Measurements from ENCODE around the gene ACTG1.

Gene ACTG1

DNA sequence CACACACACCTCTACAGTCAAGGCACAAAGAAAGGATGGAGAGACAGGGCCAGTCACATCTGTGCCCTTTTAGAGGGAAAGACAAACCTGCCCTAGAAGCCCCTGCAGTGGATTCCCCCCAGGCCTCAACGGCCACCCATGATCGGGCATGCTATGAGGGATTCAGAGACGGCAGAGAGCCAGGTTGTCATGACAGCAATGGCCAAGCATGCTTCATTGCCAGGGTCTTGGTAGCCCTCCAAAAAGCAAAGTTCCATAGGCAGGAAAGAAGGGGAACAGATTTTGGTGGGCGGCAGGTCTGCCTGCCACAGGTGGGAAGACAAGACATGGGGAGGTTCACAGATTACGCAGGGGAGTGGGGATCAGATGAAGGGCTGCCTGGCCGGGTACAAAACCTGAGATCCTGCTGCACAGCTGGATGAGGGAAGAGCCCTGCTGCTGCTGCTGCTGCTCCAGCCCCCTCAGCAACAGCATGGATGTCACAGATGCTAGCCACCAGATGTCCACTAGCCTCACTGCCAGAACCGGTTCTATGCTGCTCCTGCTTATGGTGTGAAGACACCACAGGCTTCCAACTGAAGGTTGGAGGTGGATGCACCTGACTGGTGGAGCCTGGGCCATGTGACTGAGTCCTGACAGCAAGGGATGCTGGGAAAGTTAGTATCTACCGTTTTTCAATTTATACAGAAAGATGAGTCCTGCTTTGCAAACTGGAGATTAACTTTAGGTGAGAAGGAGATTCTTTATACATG lies 17.8 kb downstream of the ACTG1 start:
- TF ChIP-seq TCF4 (CRISPR knock-in tag; IDR thresholded peaks at IDR 0.05; ENCODE audit: borderline replicate concordance): peak; percentile 67
- TF ChIP-seq GLIS3 (CRISPR knock-in tag; IDR thresholded peaks at IDR 0.05): no peak
- peak; percentile 77 for ATAC-seq

DNA sequence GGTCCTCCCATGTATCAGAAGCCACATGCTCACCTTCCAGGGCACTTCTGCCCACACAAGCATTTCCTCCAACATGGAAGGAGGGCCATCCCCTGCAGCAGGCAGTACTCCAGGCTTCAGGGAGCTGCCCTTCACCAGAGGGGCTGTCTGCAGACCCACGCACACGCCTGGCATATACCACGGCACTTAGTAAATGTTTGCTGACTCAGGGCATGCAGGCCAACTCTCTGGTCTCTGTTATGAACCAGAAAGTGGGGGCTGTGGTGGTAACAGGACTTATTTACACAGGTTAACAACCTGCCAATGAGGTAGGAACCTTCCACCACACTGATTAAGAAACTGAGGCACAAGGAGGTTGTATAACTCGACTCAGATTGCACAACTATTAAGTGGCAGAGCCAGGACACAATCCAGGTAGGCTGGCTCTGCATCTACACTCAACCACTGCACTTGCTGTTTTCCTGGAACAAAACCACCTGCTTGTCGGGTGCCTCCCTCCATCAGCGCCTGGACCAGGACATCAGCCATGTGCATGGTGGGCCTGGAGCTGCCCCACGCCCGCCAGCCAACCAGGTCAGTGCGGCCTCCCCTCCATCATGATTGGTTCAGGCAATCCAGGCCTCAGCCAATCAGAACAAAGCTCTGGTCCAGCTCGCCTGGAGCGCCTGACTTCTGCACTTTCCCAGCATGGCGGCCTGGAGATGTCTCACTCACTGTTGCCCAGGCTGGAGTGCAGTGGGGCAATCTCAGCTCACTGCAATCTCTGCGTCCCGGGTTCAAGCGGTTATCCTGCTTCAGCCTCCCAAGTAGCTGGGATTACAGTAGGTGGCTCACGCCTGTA lies 19.2 kb downstream of the ACTG1 start:
- no peak for TF ChIP-seq PATZ1 (CRISPR knock-in tag; IDR thresholded peaks at IDR 0.05; ENCODE audit: borderline replicate concordance)
- TF ChIP-seq ZFP30 (CRISPR knock-in tag; IDR thresholded peaks at IDR 0.05): no peak
- no peak for TF ChIP-seq TSHZ2 (CRISPR knock-in tag; IDR thresholded peaks at IDR 0.05)
- TF ChIP-seq GLIS3 (CRISPR knock-in tag; IDR thresholded peaks at IDR 0.05): no peak
- TF ChIP-seq ZFP3 (CRISPR knock-in tag; IDR thresholded peaks at IDR 0.05): no peak
- no peak for TF ChIP-seq TCF4 (CRISPR knock-in tag; IDR thresholded peaks at IDR 0.05; ENCODE audit: borderline replicate concordance)
- no peak for TF ChIP-seq RARB (CRISPR knock-in tag; IDR thresholded peaks at IDR 0.05)
- TF ChIP-seq SNAI2 (CRISPR knock-in tag; IDR thresholded peaks at IDR 0.05): no peak
- TF ChIP-seq CSDC2 (CRISPR knock-in tag; IDR thresholded peaks at IDR 0.05): no peak
- TF ChIP-seq ZNF70 (CRISPR knock-in tag; IDR thresholded peaks at IDR 0.05): no peak
- TF ChIP-seq, protein P1, sequence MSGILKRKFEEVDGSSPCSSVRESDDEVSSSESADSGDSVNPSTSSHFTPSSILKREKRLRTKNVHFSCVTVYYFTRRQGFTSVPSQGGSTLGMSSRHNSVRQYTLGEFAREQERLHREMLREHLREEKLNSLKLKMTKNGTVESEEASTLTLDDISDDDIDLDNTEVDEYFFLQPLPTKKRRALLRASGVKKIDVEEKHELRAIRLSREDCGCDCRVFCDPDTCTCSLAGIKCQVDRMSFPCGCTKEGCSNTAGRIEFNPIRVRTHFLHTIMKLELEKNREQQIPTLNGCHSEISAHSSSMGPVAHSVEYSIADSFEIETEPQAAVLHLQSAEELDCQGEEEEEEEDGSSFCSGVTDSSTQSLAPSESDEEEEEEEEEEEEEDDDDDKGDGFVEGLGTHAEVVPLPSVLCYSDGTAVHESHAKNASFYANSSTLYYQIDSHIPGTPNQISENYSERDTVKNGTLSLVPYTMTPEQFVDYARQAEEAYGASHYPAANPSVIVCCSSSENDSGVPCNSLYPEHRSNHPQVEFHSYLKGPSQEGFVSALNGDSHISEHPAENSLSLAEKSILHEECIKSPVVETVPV (CRISPR knock-in tag; IDR thresholded peaks at IDR 0.05): no peak
- no peak for TF ChIP-seq ZNF565 (CRISPR knock-in tag; conservative IDR thresholded peaks at IDR 0.05; ENCODE audit: low read depth)
- no peak for TF ChIP-seq TOX (CRISPR knock-in tag; IDR thresholded peaks at IDR 0.05; ENCODE audit: borderline replicate concordance)
- no peak for TF ChIP-seq POU6F1 (CRISPR knock-in tag; IDR thresholded peaks at IDR 0.05; ENCODE audit: borderline replicate concordance, low read depth)
- ATAC-seq: no peak

GRCh38 chr17:81492706-81493105 lies 19.9 kb downstream of the ACTG1 start:
- TF ChIP-seq TOX (CRISPR knock-in tag; IDR thresholded peaks at IDR 0.05; ENCODE audit: borderline replicate concordance) (no peak), CREB5 (CRISPR knock-in tag; IDR thresholded peaks at IDR 0.05; ENCODE audit: low read depth) (no peak), ZC3H10 (CRISPR knock-in tag; IDR thresholded peaks at IDR 0.05) (no peak), ZFP3 (CRISPR knock-in tag; IDR thresholded peaks at IDR 0.05) (no peak), GLIS3 (CRISPR knock-in tag; IDR thresholded peaks at IDR 0.05) (no peak)
- no peak for ATAC-seq

GRCh38 chr17:81492202-81492601 lies 20.4 kb downstream of the ACTG1 start:
- ATAC-seq: no peak
- TF ChIP-seq, protein P1 (CRISPR knock-in tag; IDR thresholded peaks at IDR 0.05): no peak
- TF ChIP-seq CSDC2 (CRISPR knock-in tag; IDR thresholded peaks at IDR 0.05): no peak
- no peak for TF ChIP-seq ZC3H10 (CRISPR knock-in tag; IDR thresholded peaks at IDR 0.05)
- TF ChIP-seq TCF4 (CRISPR knock-in tag; IDR thresholded peaks at IDR 0.05; ENCODE audit: borderline replicate concordance): no peak
- TF ChIP-seq POU6F1 (CRISPR knock-in tag; IDR thresholded peaks at IDR 0.05; ENCODE audit: borderline replicate concordance, low read depth): no peak
- no peak for TF ChIP-seq ESRRG (CRISPR knock-in tag; IDR thresholded peaks at IDR 0.05)
- no peak for TF ChIP-seq ZNF8 (CRISPR knock-in tag; IDR thresholded peaks at IDR 0.05)
- no peak for TF ChIP-seq ZNF70 (CRISPR knock-in tag; IDR thresholded peaks at IDR 0.05)
- TF ChIP-seq TOX (CRISPR knock-in tag; IDR thresholded peaks at IDR 0.05; ENCODE audit: borderline replicate concordance): no peak
- no peak for TF ChIP-seq OSR1 (CRISPR knock-in tag; IDR thresholded peaks at IDR 0.05)
- TF ChIP-seq BACH2 (CRISPR knock-in tag; IDR thresholded peaks at IDR 0.05; ENCODE audit: borderline replicate concordance): no peak
- no peak for TF ChIP-seq ZNF565 (CRISPR knock-in tag; conservative IDR thresholded peaks at IDR 0.05; ENCODE audit: low read depth)
- TF ChIP-seq SNAI2 (CRISPR knock-in tag; IDR thresholded peaks at IDR 0.05): no peak
